Keratinocyte (primary cell): ENCODE results near the gene CARS1. TPM values are rescaled to one million over a fixed set of nuclear protein-coding genes. Genes with fewer than 3 reads are reported as not detected.

Experiments used
- DNase-seq: peaks from one replicate; pipeline ENCODE4 v3.0.0-alpha.2; 2011; ENCODE audit warnings: low read depth, missing footprints, low spot score
- FAIRE-seq: peaks from 2 replicates; lab custom pipeline; 2011; peaks lifted over from hg19 to GRCh38; lab: Jason Lieb, UNC
- H2AFZ ChIP-seq: 2 replicates; pipeline ENCODE4 v1.6.0; 2012; ENCODE audit warnings: low read length, control low read depth, inconsistent platforms; ENCODE audit not compliant: control insufficient read depth
- H3K27ac ChIP-seq: 2 replicates; pipeline ENCODE4 v1.5.1; 2011; ENCODE audit warnings: low read length; ENCODE audit not compliant: control insufficient read depth, insufficient read depth
- H3K27me3 ChIP-seq: 3 replicates; pipeline ENCODE4 v1.6.0; 2011; ENCODE audit warnings: low read length; ENCODE audit not compliant: control insufficient read depth, insufficient read depth; ENCODE audit errors: extremely low read depth
- H3K36me3 ChIP-seq, 2 experiments: 2 replicates in 1 of 2; 3 replicates in 1 of 2; pipeline ENCODE4 v1.5.1; 2011; ENCODE audit warnings: low read length in 2 of 2, mild to moderate bottlenecking in 1 of 2; ENCODE audit not compliant: control insufficient read depth in 2 of 2, insufficient read depth in 2 of 2; ENCODE audit errors: extremely low read depth in 1 of 2
- H3K4me1 ChIP-seq: 3 replicates; pipeline ENCODE4 v1.5.1; 2011; ENCODE audit warnings: low read length; ENCODE audit not compliant: control insufficient read depth, insufficient read depth; ENCODE audit errors: extremely low read depth
- H3K4me2 ChIP-seq: 3 replicates; pipeline ENCODE4 v1.6.0; 2011; ENCODE audit warnings: low read depth, low read length; ENCODE audit not compliant: control insufficient read depth, insufficient read depth; ENCODE audit errors: extremely low read depth
- H3K4me3 ChIP-seq, 3 experiments: fragments of 200-600 bp in 1 of 3; sonication (generic) in 1 of 3; 2 replicates in 2 of 3; 3 replicates in 1 of 3; pipeline ENCODE4 v1.5.1; 2011 to 2016; ENCODE audit warnings: low read length in 3 of 3, mild to moderate bottlenecking in 3 of 3, control low read depth in 2 of 3, inconsistent platforms in 1 of 3, low read depth in 1 of 3, mixed read lengths in 1 of 3, mixed run types in 1 of 3, moderate library complexity in 1 of 3; ENCODE audit not compliant: control insufficient read depth in 2 of 3, insufficient read depth in 2 of 3; ENCODE audit errors: extremely low read depth in 1 of 3
- H3K79me2 ChIP-seq: 2 replicates; pipeline ENCODE4 v1.6.0; 2012; ENCODE audit warnings: low read length; ENCODE audit not compliant: control insufficient read depth, insufficient read depth
- H3K9ac ChIP-seq: 3 replicates; pipeline ENCODE4 v1.6.0; 2011; ENCODE audit warnings: low read length; ENCODE audit not compliant: control insufficient read depth, insufficient read depth; ENCODE audit errors: extremely low read depth
- H3K9me1 ChIP-seq: 3 replicates; pipeline ENCODE4 v1.6.0; 2011; ENCODE audit warnings: low read length; ENCODE audit not compliant: control insufficient read depth, insufficient read depth; ENCODE audit errors: extremely low read depth
- H3K9me3 ChIP-seq: 2 replicates; pipeline ENCODE4 v1.5.1; 2012; ENCODE audit warnings: low read depth, low read length; ENCODE audit not compliant: control insufficient read depth
- H4K20me1 ChIP-seq: 3 replicates; pipeline ENCODE4 v1.6.0; 2011; ENCODE audit warnings: low read length; ENCODE audit not compliant: control insufficient read depth, insufficient read depth; ENCODE audit errors: extremely low read depth
- CTCF ChIP-seq, 3 experiments: IDR thresholded peaks in 1 of 3; conservative IDR thresholded peaks in 1 of 3; optimal IDR thresholded peaks in 1 of 3; 2 replicates in 2 of 3; 3 replicates in 1 of 3; pipeline versions ENCODE3 to v1.5.1; 2011; ENCODE audit warnings: low read length in 3 of 3, mild to moderate bottlenecking in 3 of 3, moderate library complexity in 2 of 3, control low read depth in 1 of 3, inconsistent platforms in 1 of 3; ENCODE audit not compliant: insufficient read depth in 2 of 3; ENCODE audit errors: extremely low read depth in 1 of 3
- EZH2 ChIP-seq: IDR thresholded peaks from one replicate; pipeline ENCODE4 v1.6.1; 2012; ENCODE audit warnings: inconsistent platforms, mild to moderate bottlenecking, low read length, moderate library complexity
- dilution Hi-C: fragments of 300-500 bp; cut with MboI; formaldehyde crosslinking; loops from one replicate; pipeline ENCODE4 v1.7.0; 2020; ENCODE audit warnings: low sequenced_read_pairs; ENCODE audit not compliant: extremely low pct_ligation_motif_present
- polyA plus RNA-seq, 5 experiments: library from polyadenylated mRNA; depleted of rRNA in 3 of 5; stranded (reverse) in 3 of 5; stranded (forward) in 1 of 5; unstranded in 1 of 5; fragments of >200 nt; gene quantifications; 1 replicate in 1 of 5; 2 replicates in 3 of 5; 3 replicates in 1 of 5; pipeline versions ENCODE4 v1.2.1 to v1.2.3, GENCODE V29; 2011 to 2012; ENCODE audit warnings: missing spikeins in 2 of 5, low read depth in 1 of 5, low replicate concordance in 1 of 5

Gene CARS1
- polyA plus RNA-seq, 1 donor (not counting 4 experiments of a cell fraction or from before 2014, with no cell fraction given), result 60.7 TPM

- dilution Hi-C loops, result no loop called here
Observed at GRCh38 chr11:3101921-3102640, 44.9 kb upstream of the CARS1 start.

GRCh38 chr11:3099178-3099577 is 42.0 kb upstream of the CARS1 start:
- Histone ChIP-seq H2AFZ (no peak overlapping the region), H4K20me1 (no peaks in the 10 kb centered on the region)
- no peak for FAIRE-seq

More at GRCh38 chr11:3101921-3102640, 44.9 kb upstream of the CARS1 start:
- Histone ChIP-seq H3K4me1 (no peaks in the 10 kb centered on the region), H3K4me3 (no peak overlapping the region), H3K27ac (no peak overlapping the region), H3K36me3 (no peaks in the 10 kb centered on the region), H3K4me2 (no peak overlapping the region), H4K20me1 (no peaks in the 10 kb centered on the region), H3K27me3 (no peaks in the 10 kb centered on the region), H3K9ac (no peak overlapping the region), H3K79me2 (no peaks in the 10 kb centered on the region), H2AFZ (no peak overlapping the region), H3K9me1 (no peaks in the 10 kb centered on the region), H3K9me3 (no peaks in the 10 kb centered on the region)
- no peak for FAIRE-seq
- no peak for DNase-seq
- no peak for TF ChIP-seq CTCF (optimal IDR thresholded peaks at IDR 0.05 in 1 of 3, IDR thresholded peaks at IDR 0.05 in 1 of 3, conservative IDR thresholded peaks at IDR 0.05 in 1 of 3; ENCODE audit: extremely low read depth in 1 of 3, insufficient read depth in 2 of 3, low read length in 3 of 3)
- TF ChIP-seq EZH2, result no peak

More at GRCh38 chr11:3099178-3099577, 42.0 kb upstream of the CARS1 start:
- Histone ChIP-seq H3K4me1 (peaks cover 14% of the 10 kb centered on the region), H3K79me2 (no peaks in the 10 kb centered on the region), H3K9ac (no peak overlapping the region), H3K36me3 (no peaks in the 10 kb centered on the region), H3K4me3 (no peak overlapping the region), H3K9me3 (no peaks in the 10 kb centered on the region), H3K27me3 (no peaks in the 10 kb centered on the region), H3K27ac (no peak overlapping the region), H3K9me1 (no peaks in the 10 kb centered on the region), H3K4me2 (no peak overlapping the region)
- no peak for DNase-seq
- dilution Hi-C loops, result no loop called here
- TF ChIP-seq CTCF (optimal IDR thresholded peaks at IDR 0.05 in 1 of 3, IDR thresholded peaks at IDR 0.05 in 1 of 3, conservative IDR thresholded peaks at IDR 0.05 in 1 of 3; ENCODE audit: extremely low read depth in 1 of 3, insufficient read depth in 2 of 3, low read length in 3 of 3), result no peak
- no peak for TF ChIP-seq EZH2
